GM19035 (cell line): Measurements from ENCODE around the gene KEAP1.
A peak's percentile ranks its signal among the peaks of the same experiment; 100 is the strongest.

Experiments
- ATAC-seq: cut with Tn5 transposase; IDR thresholded peaks from one replicate; pipeline ENCODE4 v1.9.1; 2021; ENCODE audit not compliant: unreplicated experiment

The KEAP1 gene

DNA sequence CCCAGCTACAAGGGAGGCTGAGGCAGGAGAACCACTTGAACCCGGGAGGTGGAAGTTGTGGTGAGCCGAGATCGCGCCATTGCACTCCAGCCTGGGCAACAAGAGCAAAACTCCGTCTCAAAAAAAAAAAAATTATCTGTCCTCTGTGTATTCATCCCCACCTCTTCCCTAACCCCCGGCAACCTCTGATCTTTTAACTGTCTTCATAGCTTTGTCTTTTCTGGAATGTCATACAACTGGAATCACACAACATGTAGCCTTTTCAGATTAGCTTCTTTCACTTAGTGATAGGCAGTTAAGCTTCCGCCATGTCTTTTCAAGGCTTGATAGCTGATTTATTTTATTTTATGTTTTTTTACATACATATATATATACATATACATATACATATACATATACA lies 22.5 kb upstream of the KEAP1 start:
- no peak for ATAC-seq

DNA sequence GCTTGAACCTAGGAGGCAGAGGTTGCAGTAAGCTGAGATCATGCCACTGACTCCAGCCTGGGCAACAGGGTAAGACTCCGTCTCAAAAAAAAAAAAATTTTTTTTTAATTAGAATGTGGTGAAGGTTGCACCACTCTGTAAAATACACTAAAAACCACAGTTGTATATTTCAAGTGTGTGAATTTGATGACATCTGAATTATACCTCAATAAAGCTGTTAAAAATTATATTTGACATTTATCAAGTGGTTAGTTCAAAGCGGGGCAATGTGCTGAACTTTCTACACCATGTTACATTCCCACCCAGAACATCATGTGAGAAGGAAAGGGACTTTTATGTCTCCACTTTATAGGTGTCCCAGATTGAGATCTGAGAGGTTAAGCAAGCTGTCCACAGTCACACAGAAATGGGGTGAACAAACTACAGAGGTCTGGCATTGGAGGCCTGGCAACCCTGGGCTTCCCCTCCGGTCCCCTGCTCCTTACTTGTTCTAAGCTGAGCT lies 20.0 kb upstream of the KEAP1 start:
- ATAC-seq: no peak

DNA sequence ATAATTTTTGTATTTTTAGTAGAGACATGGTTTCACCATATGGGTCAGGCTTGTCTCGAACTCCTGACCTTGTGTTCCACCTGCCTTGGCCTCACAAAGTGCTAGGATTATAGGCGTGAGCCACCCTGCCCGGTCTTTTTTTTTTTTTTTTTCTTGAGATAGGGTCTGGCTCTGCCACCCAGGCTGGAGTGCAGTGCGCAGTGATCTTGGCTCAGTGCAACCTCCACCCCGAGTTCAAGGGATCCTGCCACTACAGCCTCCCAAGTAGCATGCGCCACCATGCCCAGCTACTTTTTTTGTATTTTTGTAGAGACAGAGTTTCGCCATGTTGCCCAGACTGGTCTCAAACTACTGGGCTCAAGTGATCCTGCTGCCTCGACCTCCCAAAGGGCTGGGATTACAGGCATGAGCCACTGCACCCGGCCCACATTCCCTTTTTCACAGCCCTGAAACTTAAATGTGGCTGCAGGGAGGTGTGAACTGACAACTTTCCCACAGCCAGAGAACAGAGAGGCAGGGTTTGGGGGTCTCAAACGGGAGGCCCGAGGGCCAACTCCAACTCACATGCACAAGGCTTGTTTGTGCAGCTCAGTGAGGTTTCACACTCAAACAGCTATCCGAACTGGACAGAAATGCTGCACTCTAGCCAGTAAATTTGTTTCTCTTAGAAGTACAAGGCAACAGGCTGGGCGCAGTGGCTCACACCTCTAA lies 18.5 kb upstream of the KEAP1 start:
- ATAC-seq: no peak

DNA sequence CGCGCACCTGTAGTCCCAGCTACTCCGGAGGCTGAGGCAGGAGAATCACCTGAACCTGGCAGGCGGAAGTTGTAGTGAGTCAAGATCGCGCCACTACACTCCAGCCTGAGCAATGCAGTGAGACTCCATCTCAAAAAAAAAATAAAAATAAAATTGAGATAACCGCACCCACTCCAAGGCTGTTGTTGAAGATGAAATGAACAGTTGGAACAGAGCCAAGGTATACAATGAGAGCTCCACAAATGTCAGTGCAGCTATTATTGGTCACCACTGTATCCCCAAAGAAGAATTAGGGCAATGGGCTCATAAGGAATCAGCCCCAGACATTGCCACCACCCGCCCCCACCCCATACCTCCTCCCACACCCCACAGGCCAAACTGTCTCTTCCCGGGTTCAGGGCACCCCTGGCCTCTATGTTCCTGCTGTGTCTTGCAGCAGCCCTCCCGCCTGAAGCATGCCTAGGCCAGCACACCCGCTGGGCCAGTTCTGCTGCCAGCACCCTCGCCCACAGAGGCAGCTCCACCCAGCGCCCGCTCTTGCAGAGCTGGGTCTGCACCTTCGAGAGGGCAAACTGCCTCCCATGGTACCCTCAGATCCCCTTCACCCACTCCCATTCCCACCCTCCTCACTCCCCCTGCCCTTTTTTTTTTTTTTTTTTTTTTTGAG lies 17.6 kb upstream of the KEAP1 start:
- no peak for ATAC-seq

DNA sequence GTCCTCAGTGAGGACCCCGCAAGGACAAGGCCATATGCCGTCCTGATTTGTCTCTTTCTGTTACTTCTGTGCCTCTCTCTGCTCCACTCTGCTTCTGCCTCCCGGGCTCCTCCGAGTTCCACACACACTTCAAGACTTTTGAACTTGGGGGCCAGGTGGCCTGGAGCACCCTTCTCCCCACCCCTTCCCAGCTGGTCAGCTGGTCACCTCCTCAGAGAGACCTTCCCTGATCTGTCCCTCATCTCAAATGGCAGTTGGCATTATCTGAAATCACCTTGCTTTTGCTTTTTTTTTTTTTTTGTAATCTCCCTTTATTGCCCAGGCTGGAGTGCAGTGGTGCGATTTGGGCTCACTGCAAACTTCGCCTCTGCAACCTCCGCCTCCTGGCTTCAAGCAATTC lies 16.3 kb upstream of the KEAP1 start:
- no peak for ATAC-seq

DNA sequence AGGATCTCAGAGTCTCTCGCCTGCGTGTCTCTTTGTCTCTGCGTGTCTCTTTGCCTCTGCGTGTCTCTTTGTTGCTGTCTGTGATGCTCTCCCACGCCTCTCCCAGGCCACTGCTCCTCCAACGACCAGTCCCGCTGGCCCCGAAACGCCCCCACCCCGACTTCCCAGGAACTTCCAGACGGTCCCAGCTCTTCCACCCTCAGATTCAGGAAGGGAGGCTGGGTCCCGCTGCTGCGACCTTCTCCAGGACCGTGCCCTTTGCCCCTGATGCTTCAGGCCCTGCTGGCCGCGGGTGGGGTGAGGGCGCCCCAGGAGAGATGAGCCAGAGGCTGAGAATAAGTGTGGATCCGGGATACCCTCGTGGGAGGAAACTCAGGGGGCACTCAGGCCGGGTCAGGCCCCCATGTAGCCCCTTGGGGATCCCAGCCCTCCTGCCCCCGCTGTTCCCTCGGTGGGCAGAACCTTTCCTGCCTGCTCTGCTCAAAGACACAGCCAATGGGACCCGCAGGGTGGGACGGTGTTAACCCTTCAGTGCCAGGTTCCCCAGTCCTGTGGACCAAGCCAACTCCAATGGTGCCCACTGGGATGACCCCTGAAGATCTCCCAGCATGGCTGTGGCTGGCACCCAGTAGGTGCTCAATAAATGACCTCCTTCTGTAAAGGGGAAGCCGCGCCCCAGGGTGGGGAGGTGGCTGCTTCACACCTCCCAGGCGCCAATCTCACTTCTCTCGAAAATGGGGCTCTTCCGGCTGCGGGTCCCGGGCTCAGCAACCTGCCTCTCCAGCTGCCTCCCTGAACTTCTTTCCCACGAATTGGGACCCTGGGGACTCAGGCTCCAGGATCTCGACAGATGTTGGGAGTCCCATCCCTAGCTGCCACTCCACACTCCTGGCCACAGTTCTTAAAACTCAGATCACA lies 15.5 kb upstream of the KEAP1 start:
- ATAC-seq: no peak

DNA sequence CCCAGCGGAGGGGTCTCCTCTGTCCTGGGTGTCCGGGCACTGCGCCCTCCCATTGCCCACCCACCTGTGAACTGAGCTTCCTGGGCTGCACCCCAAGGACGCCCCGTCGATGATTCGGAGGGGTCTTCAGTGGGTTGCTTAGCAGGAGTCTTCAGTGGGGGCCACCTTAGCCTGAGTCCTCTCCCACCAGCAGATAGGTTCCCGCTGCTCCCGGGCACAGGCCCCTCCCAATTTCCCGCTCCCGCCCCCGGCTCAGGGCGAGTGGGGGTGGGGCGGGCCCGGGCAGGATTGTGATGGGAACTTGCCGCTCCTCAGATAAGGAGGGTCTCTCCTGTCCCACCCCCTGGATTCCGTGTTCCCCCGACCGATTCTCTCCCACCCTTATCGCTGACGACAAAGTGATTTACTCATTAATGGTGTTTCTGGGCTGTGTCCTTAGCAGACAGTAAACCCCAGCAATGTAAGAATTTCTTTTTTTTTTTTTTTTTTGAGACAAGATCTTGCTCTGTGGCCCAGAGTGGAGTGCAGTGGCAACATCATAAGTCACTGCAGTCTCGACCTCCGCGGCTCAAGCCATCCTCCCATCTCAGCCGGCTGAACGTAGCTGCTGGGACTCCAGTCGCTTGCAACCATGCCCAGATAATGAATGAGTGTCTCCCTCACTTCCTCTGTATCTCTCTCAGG lies 14.7 kb upstream of the KEAP1 start:
- ATAC-seq: no peak

DNA sequence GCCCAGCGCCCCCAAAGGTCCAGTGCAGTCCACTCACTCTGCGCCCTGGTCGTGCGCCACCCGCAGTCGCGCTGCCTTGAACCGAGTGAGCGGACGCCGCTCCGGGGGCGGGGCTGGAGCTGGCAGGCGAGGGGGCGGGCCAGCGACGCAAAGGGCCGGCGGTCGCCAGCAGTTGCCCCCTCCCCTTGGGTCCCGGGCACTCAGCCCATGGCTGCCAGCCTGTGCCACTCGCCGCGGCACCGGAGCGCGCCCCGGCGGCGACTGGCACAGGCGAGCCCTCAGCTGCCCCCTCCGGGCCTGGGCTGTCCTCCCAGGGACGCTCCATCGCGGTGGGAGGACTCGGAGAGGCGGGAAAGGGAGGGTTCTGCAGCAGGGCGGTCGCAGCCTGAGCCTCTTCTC lies 14.2 kb upstream of the KEAP1 start, which contains the start of gene S1PR5:
Gene S1PR5 (minus strand): TSS at position 87 of the 399 bp plus-strand sequence. CDS start 2,436 bp downstream, outside the sequence.
- ATAC-seq: no peak

DNA sequence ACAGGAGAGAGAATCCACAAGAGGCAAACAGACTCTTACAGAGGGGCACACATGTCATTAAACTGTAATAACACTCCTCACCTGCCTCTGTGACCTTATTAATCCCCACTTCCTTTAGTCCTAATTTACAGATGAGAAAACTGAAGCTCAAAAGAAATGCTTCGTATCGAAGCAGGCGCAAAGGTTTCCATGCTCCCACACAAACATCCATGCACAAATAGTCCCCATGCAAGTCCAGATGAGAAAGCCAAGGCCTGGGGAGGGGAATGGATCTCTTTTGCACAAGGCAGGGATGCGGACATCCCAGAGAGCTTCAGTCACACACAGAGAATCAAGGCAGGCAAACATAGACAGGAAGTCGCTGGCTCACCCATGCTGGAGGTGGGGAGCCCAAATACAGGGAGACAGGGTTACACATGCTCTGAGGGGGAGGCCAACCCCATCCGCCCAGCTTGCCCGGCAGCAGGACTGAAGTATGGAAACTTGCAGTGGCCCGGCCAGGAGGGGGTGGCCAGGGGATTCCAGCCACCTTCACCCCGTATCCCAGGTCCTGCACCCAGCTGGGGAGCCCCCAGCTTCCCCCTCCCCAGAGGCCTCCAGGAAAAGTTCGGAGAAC lies 13.6 kb upstream of the KEAP1 start:
- no peak for ATAC-seq

DNA sequence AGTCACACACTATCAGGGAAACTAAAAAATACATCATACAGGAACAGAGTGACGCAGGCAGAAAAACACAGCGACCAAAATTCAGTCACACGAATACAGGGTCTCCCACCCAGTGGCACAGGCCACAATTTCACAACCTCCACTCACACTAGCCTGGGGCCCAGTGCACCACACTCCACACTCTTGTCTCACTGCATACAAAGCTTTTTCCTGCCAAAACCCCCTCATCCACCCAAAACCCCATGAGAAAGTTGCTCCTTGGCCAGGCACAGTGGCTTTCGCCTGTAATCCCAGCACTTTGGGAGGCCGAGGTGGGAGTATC lies 12.9 kb upstream of the KEAP1 start:
- ATAC-seq: no peak

DNA sequence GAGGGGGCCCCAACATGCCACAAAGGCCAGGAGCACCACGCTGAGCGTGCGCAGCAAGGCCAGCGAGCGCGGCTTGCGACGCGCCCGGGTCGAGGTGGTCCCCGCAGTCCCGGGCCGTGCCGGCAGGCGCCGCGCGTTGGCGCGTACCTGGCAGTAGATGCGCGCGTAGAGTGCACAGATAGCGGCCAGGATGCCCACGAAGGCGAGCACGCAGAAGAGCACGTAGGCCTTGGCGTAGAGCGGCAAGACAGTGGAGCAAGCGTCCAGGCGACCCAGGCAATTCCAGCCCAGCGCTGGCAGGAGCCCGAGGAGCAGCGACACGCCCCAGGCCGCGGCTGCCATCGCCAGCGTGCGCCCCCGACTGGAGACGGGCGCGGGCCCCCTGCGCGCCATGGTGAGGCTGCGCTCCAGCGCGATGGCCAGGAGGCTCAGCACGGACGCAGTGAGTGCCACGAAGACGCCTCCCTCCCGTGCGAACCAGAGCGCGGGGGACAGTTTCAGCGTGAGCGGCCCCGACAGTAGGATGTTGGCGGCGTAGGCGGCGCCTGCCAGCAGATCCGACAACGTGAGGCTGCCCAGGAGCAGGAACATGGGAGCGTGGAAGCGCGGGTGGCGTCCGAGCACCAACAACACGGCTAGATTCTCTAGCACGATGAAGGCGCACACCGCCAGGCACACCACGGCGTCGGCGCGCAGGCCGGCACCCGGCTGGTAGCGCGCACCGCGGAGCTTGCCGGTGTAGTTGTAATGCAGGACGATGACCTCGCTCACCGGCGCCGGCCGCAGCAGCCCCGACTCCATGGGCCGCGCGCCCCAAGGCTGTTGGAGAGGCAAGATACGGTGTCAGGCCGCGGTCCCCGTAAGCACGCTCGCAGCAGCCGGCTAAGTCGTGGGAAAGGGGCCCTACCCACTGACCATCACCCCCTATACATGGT lies 11.3 kb upstream of the KEAP1 start:
- no peak for ATAC-seq

DNA sequence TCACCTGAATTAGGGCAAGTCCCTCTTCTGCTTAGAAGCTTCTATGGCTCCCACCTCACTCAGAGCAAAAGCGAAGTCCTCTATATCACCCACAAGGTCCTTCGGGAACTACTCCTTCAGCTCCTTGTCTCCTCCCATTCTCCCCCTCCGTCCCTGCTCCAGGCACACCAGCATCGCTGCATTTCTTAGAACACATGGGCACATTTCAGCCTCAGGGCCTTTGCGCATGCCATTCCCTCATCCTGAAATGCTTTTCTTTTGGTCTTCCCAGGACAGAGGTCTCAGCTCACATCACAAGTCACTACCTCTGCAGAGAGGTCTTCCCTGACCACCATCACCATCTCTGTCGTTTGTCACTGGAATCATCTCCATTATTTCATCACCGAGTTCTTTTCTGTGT lies 10.1 kb upstream of the KEAP1 start:
- no peak for ATAC-seq

DNA sequence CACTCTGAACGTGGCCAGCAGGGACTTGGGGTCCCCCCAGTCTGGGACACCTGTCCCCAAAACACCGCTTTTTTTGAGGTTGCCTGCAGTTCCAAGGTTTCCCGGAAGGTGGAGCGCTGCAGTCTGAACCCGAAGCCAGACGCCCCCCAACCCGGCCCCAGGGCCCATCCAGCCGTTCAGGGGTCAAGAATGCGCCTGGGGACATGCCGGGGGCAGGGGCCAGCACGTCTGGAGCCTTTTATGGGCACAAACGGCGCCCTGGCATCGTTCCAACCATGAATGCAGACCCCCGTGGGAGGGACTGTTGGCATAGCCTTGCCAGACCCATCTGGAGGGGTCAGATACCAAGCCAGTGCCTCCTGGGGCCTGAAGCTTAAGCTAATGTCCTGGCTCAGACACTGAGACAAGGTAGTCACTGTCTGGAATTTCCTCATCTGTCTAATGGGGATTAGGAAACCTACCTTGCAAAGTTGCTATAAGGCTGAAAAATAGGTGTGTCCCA lies 7.2 kb upstream of the KEAP1 start:
- no peak for ATAC-seq

DNA sequence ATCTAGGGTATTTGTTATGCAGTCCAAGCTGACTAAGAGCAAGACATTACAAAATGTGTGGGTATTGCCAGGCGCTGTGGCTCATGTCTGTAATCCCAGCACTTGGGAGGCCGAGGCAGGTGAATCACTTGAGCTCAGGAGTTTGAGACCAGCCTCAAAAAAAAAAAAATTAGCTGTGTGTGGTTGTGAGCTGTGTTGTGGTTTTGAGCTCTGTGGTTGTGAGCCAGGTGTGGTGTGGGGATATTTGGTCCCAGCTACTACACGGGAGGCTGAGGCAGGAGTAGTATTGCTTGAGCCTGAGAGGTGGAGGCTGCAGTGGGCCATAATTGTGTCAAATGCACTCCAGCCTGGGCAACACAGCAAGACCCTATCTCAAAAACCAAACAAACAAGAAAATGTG lies 5.6 kb upstream of the KEAP1 start:
- no peak for ATAC-seq

DNA sequence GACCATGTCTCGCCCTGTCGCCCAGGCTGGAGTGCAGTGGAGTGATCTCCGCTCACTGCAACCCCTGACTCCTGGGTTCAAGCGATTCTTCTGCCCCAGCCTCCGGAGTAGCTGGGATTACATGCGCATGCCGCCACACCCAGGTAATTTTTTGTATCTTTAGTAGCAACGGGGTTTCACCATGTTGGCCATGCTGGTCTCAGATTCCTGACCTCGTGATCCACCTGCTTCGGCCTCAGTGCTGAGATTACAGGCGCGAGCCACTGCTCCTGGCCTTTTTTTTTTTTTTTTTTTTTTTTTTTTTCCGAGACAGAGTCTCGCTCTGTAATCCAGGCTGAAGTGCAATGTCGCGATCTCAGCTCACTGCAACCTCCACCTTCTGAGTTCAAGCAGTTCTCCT lies 4.9 kb upstream of the KEAP1 start:
- no peak for ATAC-seq

DNA sequence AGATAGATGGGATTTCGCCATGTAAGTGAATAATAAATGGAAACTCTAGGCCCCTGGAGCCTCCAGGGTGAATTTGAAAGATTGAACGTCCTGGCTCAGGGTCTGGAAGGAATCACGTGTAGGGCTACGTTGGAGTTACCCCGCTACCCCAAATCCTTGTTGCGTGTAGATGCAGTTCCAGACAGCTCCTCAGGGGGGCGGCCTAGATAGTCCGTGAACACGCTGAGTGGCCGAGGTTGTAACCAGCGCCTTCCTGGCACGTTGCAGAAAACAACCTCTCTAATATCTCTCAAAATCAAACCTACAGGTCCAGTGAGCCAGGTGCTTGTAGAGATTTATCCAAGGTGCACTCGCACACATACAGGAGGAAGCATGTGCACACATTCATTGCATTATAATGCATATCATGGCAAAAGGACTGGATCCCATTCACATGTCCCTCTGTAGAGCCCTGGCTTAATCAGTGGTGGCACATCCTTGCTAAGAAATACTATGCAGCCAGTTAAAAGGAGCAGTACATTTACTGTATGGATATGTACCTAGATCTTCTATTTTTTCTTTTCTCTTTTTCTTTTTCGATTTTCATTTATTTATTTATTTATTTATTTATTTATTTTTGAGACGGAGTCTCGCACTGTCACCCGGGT lies 2.5 kb upstream of the KEAP1 start:
- ATAC-seq: no peak

DNA sequence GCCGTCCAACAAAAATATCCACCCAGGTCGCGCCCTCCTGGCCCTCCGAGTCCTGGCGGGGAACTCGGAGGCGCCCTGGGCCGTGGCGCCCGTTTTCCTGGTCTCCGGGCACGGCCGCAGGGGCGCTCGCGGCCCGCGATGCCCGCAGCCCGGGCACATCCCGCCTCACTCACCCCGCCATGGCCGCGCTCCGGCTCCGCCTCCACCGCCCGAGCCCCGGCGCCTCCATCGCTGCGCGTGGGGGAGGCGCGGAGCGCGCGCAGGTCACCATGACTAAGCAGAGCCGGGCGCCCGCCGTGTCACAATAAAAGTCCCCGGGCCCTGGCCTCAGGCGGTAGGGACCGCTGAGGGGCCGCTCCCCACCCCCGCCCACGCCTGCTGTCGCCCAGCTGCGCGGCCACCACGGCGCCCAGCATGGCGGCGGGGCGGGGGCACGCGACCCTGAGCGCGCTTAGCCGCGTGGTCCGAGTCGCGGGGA lies 593 bp downstream of the KEAP1 start:
- ATAC-seq: peak; percentile 84

DNA sequence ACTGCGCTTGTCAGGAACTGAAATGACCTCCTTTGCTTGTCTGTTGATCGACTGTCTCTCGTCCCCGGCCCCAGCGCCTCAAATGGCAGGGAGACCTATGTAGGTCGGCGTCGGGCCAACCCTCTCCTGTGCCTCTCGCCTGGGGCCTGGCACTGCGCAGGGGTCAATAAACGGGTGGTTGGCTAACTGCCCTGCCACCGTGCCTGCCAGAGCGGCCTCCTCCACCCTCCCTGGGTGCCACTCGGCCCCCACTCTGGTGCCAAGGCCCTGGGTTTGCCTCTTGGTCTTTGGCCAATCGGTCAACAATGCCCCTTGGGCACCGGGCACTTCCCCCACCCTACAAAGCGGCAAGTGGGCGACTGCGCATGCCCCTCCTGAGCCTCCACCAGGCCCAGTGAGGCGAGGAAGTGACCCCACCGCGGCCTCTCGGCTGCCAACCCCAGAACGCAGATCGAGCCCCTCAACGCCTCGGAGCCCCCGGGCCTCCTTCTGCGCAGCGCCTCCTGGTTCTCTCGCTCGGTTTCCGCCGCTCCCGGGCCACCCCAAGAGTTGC lies 1.1 kb downstream of the KEAP1 start:
- ATAC-seq: peak; percentile 40

DNA sequence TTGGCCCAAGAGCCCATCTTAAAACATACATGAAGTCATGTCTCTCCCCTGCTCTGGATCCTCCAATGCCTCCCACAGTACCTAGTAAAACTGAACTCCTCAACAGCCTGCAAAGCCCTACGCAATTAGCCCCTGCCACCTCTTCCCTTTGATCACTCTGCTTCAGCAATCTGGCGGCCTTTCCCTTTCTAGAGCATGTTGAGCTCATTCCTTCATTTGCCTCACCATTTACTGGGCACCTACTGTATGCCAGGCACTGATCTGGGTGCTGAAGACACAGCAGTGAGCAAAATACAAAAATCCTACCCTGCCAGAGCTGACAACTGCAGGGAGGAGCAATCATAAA lies 2.9 kb downstream of the KEAP1 start:
- no peak for ATAC-seq
